ENCODE results near the gene RNF175. TPM values are rescaled to one million over a fixed set of nuclear protein-coding genes. Genes with fewer than 3 reads are reported as not detected.
"Not testable (repeated sequence)": the region's sequence is repeated elsewhere in the genome, so short reads cannot be mapped to it uniquely, and the experiment has no call there.

The RNF175 gene
- total RNA-seq, 1 donor from 2014 or later = not detected

DNA sequence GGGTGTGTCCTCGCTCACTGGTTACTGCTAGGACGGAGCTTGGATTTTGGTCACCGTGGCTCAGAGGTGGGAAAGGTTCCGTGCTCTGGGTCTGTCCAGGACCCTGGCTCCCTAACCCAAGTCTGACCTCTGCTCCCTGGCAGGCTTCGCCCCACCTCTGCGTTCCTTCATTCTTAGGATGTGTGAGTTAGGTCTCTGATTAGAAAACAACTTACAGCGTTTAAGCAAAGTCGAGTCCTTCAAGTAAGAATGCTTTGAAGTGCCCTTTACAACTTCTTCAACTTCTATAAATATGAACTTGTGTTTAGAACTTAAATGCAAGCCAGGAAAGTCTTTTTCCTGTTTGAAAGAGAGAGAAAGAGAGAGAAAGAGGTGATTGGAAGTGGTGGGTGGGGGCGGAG lies 74.9 kb downstream of the RNF175 start:
- intact Hi-C loops (cut with micrococcal nuclease) = loop anchor here (5.0 kb wide), 1 partner anchor 38 kb away; no protein-coding TSS in a partner anchor

DNA sequence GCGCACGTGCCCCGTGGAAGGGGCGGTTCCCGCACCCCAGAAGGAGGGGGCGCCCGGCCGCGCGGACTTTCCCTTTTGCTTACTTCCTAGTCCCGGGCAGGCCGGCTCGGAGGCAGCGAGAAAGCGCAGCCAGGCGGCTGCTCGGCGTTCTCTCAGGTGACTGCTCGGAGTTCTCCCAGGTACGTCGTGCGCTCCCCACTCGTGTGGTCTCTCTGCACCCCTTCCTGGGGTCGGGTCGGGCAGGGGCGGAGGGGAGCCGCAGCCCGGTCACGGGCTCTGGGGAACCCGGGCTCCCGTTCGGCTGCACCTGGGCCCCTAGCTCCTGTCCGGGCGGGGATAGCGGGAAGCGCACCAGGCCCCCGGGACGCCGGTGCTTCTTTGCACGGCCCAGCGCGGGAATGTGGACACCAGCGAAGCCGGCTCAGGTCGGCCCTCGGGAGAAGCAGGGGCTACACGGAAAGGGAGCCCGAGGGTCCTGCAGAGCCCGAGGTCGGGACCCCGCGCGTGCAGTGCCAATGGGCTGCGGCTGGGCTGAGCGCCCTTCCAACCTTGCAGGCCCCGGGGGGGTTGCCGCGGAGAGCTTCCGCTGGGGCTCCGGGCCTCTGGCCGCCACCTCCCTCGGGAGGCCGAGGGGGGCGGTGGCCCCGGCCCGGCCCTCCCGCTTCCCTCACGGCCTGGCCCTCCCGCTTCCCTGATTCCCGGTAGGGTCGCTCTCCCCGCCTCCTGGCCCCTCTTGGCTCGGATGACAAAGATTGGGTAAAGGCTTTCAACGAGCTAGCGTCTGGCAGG lies 75.4 kb downstream of the RNF175 start, which contains the start of gene TLR2:
Gene TLR2 (plus strand): TSS at position 99 of the 789 bp plus-strand sequence. CDS start 18,628 bp downstream, outside the sequence.
- intact Hi-C loops (cut with micrococcal nuclease) = loop anchor here (5.0 kb wide), 1 partner anchor 37 kb away; no protein-coding TSS in a partner anchor

DNA sequence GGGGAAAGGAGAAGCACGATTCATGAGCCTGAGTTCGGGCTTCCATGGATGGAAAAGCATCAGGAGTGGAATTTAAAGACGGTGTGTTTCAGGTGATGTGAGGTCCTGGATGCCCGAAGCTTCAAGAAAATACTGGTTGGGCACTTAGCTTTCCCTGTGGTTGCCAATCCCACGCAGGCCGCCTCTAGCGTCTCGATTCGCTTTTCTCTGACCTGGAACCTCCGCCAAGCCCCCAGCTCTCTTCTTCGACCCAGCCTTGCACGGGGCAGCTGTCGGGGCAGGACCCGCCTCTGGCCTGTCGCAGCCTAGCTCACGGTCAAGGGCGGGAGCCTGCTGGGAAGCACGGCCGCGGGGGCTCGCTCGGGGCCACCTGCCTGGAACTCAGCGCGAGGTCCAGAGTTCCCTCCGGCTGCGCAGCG lies 76.1 kb downstream of the RNF175 start:
- intact Hi-C loops (cut with micrococcal nuclease) = loop anchor here (5.0 kb wide), 1 partner anchor 36 kb away; no protein-coding TSS in a partner anchor

DNA sequence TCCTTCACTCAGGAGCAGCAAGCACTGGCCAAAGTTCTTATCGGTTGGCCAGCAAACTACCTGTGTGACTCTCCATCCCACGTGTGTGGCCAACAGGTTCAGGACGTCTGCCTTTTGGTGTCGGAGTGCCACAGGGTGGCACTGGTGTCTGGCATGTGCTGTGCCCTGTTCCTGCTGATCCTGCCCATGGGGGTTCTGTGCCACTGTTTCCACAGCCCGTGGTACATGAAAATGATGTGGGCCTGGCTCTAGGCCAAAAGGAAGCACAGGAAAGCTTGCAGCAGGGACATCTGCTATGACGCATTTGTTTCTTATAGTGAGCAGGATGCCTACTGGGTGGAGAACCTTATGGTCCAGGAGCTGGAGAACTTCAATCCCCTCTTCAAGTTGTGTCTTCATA lies 80.3 kb downstream of the RNF175 start:
- intact Hi-C loops (cut with micrococcal nuclease) = no loop called here

DNA sequence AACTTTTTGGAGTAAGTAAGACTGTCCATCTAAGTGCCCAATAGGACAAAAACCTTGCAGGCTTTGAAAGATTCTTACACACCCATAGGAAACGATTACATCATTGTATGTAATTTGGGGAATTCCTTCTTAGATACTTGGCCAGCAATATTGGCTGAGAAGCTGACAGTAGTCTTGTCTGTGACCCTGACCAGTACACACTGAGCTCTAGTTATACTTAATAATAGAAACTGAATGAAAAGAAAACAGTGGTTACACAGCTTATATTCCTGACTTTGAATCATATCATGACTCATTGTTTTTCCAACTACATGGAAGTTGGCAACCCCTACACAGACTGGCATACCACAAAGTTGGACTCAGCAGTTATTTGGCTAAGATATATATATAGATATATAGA lies 82.8 kb downstream of the RNF175 start:
- intact Hi-C loops (cut with micrococcal nuclease) = no loop called here

DNA sequence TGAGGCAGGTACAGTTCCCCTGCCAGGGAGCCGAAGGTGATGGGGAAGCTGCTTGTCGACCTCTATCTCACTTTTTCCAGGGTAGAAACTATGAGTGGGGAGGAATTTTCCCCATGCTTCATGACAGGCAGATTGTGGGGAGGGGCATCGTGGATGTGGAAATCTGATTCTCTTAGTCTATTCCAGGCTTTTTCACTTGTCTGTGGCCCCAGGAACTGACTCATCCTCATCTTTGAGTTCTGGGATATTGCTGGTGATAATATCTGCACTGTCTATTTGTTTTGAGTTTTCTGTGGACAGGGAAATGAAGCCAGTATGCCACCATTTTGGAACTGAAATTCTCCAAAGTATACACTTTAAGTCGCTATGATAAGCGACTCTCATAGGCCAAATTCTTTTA lies 83.3 kb downstream of the RNF175 start:
- intact Hi-C loops (cut with micrococcal nuclease) = no loop called here

DNA sequence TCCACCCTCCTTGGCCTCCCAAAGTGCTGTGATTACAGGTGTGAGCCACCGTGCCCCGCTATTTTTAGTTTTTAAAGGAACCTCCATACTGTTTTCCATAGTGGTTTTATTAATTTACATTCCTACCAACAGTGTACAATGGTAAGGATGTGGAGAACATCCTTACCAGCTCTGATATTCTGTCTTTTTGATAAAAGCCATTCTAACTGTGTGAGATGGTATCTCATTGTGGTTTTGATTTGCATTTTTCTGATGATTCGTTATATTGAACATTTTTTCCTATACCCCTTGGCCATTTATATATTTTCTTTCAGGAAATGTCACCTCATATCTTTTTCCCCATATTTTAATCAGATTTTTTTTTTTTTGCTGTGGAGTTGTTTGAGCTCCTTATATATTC lies 90.0 kb downstream of the RNF175 start:
- intact Hi-C loops (cut with micrococcal nuclease) = no loop called here

DNA sequence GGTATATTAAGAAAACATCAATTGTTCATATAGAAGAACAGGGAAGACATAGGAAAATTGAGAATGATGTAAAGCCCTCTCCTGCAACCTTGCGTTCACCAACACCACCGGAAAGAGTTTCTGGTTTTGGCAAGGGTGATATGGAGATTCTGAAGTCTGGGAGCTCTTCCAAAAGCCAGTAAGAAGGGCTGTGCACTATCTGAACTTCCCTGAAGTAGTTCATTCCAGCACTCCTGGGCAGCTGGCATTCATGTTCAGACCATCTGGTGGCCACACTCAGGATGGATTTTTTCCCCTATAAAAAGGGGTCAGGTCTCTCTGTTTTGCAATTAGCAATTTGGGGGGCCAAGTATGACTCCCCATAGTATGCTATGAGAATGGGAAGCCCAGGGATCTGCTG lies 91.2 kb downstream of the RNF175 start:
- intact Hi-C loops (cut with micrococcal nuclease) = no loop called here

DNA sequence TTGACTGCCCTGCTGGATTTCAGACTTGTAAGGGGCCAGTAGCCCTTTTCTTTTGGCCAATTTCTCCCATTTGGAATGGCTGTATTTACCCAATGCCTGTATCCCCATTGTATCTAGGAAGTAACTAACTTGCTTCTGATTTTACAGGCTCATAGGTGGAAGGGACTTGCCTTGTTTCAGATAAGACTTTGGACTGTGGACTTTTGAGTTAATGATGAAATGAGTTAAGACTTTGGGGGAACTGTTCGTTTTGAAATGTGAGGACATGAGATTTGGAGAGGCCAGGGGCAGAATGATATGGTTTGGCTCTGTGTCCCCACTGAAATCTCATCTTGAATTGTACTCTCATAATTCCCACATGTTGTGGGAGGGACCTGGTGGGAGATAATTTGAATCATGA lies 93.3 kb downstream of the RNF175 start:
- intact Hi-C loops (cut with micrococcal nuclease) = not testable (repeated sequence)

DNA sequence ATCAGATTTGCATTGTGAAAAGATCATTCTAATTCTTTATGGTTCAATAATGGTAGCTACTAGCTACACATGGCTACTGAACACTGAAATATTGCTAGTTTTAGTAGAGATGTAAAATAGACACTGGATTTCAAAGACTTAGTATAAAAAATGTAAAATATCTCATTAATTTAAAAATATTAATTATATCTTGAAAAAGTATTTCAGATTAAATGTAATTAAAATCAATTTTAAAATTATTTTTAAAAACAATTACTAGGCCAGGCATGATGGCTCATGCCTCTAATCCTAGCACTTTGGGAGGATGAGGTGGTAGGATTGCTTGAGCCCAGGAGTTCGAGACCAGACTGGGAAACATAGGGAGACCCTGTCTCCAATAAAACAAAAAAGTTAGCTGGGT lies 96.2 kb downstream of the RNF175 start:
- intact Hi-C loops (cut with micrococcal nuclease) = no loop called here

DNA sequence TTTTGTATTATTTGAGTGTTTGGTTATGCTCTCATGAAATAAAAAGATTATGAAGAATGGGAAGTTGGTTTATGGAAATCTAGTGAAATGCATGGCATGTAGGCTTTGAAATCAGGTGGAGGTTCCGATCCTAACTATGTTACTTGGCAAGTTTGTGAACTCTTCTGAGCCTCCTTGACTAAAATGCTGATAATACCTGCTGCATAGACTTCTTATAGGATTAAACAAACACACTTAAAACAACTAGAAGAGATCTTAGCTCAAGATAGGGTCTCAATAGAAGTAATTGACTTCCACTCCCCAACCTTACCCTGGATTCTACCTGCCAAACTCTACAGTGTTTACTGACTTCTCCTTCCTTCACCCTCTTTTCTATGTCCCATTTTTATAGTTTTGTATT lies 97.9 kb downstream of the RNF175 start:
- intact Hi-C loops (cut with micrococcal nuclease) = no loop called here

DNA sequence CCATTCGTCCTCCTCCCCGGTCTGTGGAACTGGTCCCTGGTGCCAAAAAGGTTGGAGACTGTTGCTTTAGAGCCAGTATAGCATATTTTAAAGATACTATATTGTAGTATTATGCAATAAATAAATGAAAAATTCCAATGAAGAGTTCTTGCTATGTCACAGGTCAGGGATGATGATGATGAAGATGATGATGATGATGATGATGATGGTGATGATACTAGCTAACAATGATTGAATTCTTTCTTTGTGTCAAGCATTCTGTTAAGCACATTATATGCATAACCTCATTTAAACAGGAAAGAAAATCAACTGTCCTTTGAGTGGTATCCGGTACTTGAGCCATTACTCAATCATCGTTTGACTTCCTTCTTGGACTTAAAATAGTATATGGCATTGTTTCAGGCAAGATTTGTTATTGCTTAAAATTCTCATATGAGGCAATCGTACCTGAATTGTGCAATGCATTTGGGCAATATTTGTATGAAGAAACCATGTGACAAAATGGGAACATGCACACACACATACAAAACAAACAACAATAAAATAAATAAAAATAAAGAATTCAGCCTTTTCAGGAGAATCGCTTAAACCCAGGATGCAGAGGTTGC lies 98.5 kb downstream of the RNF175 start:
- intact Hi-C loops (cut with micrococcal nuclease) = no loop called here

Other genes starting within 250 kb of the RNF175 start
- 3.9 and 4.5 TPM in 2 replicates for gene TLR2, start 75.7 kb downstream of the RNF175 start, total RNA-seq
- gene SFRP2, start 29.1 kb upstream of the RNF175 start, total RNA-seq = not detected in 2 replicates

All from T-helper 2 cell treated with Interferon-gamma antibody and Interleukin-4, amounts not matched to agents 100 ng/mL and 5 ng/mL, for 36 hours (primary cell).